Muscle of back (tissue), 11 donors: ENCODE data around the gene AOPEP. TPM values are rescaled to one million over a fixed set of nuclear protein-coding genes. Genes with fewer than 3 reads are reported as not detected.

ENCODE experiments used
- DNase-seq, 3 donors: peaks; one replicate each; pipeline versions ENCODE4 v3.0.0 to v3.0.0-alpha.2; 2013
- polyA plus RNA-seq, 10 donors: library from polyadenylated mRNA; unstranded; fragments of 120-200 nt; gene quantifications; one replicate each; pipeline ENCODE4 v1.2.1, GENCODE V29; 2013; ENCODE audit not compliant: insufficient read length in 10 of 10

AOPEP gene
- polyA plus RNA-seq, 10 donors = 25.6 to 44.3 (median 32.8) TPM

- DNase-seq = no peak
Observed at GRCh38 chr9:95031711-95032461, 305.4 kb downstream of the AOPEP start.

- DNase-seq = no peak
Observed at GRCh38 chr9:95032580-95033341, 306.3 kb downstream of the AOPEP start.

- no peak for DNase-seq
Observed at GRCh38 chr9:95035846-95036245, 309.3 kb downstream of the AOPEP start.

- no peak for DNase-seq
Observed at GRCh38 chr9:95036676-95037075, 310.2 kb downstream of the AOPEP start.

- no peak for DNase-seq
Observed at GRCh38 chr9:95037789-95038521, 311.5 kb downstream of the AOPEP start.

- no peak for DNase-seq
Observed at GRCh38 chr9:95038666-95039065, 312.2 kb downstream of the AOPEP start.

GRCh38 chr9:95040106-95040505, 313.6 kb downstream of the AOPEP start:
- DNase-seq = no peak

GRCh38 chr9:95043826-95044225, 317.3 kb downstream of the AOPEP start:
- DNase-seq = no peak

GRCh38 chr9:95044731-95045508, 318.4 kb downstream of the AOPEP start:
- DNase-seq = no peak

GRCh38 chr9:95045751-95046150, 319.3 kb downstream of the AOPEP start:
- no peak for DNase-seq

- no peak for DNase-seq
Observed at GRCh38 chr9:95047452-95048224, 321.1 kb downstream of the AOPEP start.

- peak in 1 of 3 donors; percentile 78 for DNase-seq
Observed at GRCh38 chr9:95048225-95049087, 322.0 kb downstream of the AOPEP start.

- no peak for DNase-seq
Observed at GRCh38 chr9:95049761-95050160, 323.3 kb downstream of the AOPEP start.

- peak in 1 of 3 donors; percentile 34 for DNase-seq
Observed at GRCh38 chr9:95053611-95054570, 327.4 kb downstream of the AOPEP start.

GRCh38 chr9:95055334-95055850, 328.9 kb downstream of the AOPEP start:
- DNase-seq = peak in 1 of 3 donors; percentile 64

- peak; percentile 78 to 89 (median 82) for DNase-seq
Observed at GRCh38 chr9:95055851-95056551, 329.5 kb downstream of the AOPEP start.

- DNase-seq = no peak
Observed at GRCh38 chr9:95057101-95057500, 330.6 kb downstream of the AOPEP start.
